ENCODE results near the gene ANKRD55.
A peak's percentile ranks its signal among the peaks of the same experiment; 100 is the strongest.
"Not testable (repeated sequence)": the region's sequence is repeated elsewhere in the genome, so short reads cannot be mapped to it uniquely, and the experiment has no call there.

ANKRD55 gene

GRCh38 chr5:56215019-56215830 is 17.9 kb downstream of the ANKRD55 start:
- H3K4me3 ChIP-seq (ENCODE audit: low read length), result no peak overlapping the region
- TF ChIP-seq CTCF (conservative IDR thresholded peaks at IDR 0.05; ENCODE audit: low read depth, low read length), result no peak
- no peak for DNase-seq (ENCODE audit: low read depth)

GRCh38 chr5:56213886-56214535 is 19.1 kb downstream of the ANKRD55 start:
- DNase-seq (ENCODE audit: low read depth), result peak; percentile 18
- H3K4me3 ChIP-seq (ENCODE audit: low read length), result not testable (repeated sequence)

- no peak for DNase-seq (ENCODE audit: low read depth)
- no peak overlapping the region for H3K4me3 ChIP-seq (ENCODE audit: low read length)
- TF ChIP-seq CTCF (conservative IDR thresholded peaks at IDR 0.05; ENCODE audit: low read depth, low read length), result no peak
These were observed 20.8 kb downstream of the ANKRD55 start for GRCh38 chr5:56212130-56212879.

- peak; percentile 89 for DNase-seq (ENCODE audit: low read depth)
- no peak for TF ChIP-seq CTCF (conservative IDR thresholded peaks at IDR 0.05; ENCODE audit: low read depth, low read length)
- H3K4me3 ChIP-seq (ENCODE audit: low read length), result no peak overlapping the region
These were observed 21.7 kb downstream of the ANKRD55 start for GRCh38 chr5:56211298-56211865.

- H3K4me3 ChIP-seq (ENCODE audit: low read length), result no peak overlapping the region
- no peak for TF ChIP-seq CTCF (conservative IDR thresholded peaks at IDR 0.05; ENCODE audit: low read depth, low read length)
- DNase-seq (ENCODE audit: low read depth), result no peak
These were observed 24.4 kb downstream of the ANKRD55 start for GRCh38 chr5:56208681-56209080.

GRCh38 chr5:56207537-56207936 is 25.6 kb downstream of the ANKRD55 start:
- H3K4me3 ChIP-seq (ENCODE audit: low read length), result no peak overlapping the region
- DNase-seq (ENCODE audit: low read depth), result no peak
- no peak for TF ChIP-seq CTCF (conservative IDR thresholded peaks at IDR 0.05; ENCODE audit: low read depth, low read length)
